Activated CD8-positive, alpha-beta T cell treated with anti-CD3 and anti-CD28 coated beads for 36 hours (primary cell): Measurements from ENCODE around the gene EPS8. TPM values are rescaled to one million over a fixed set of nuclear protein-coding genes. Genes with fewer than 3 reads are reported as not detected.

Source experiments
- ATAC-seq: fragments of 200-7000 bp; cut with Tn5 transposase; one replicate; pipeline ENCODE4 v1.10.0; 2021; ENCODE audit warnings: mild to moderate bottlenecking, moderate library complexity
- CTCF ChIA-PET: fragments of 350-600 bp; sonication (Branson Sonifier 250); formaldehyde crosslinking; loops from one replicate; lab custom pipeline; 2021; ENCODE audit warnings: antibody characterized with exemption; lab: Charles Lee
- POLR2A ChIA-PET: fragments of 350-600 bp; sonication (Branson Sonifier 250); formaldehyde crosslinking; loops from one replicate; lab custom pipeline; 2021; ENCODE audit warnings: antibody characterized with exemption; lab: Charles Lee
- DNase-seq: peaks from one replicate; pipeline ENCODE4 v3.0.0-alpha.2; 2020
- H3K27ac Mint-ChIP-seq: one replicate; pipeline ENCODE4 v1.8.0; 2021; ENCODE audit warnings: mild to moderate bottlenecking, mixed read lengths
- H3K27me3 Mint-ChIP-seq: one replicate; pipeline ENCODE4 v1.8.0; 2021; ENCODE audit warnings: mixed read lengths
- H3K36me3 Mint-ChIP-seq: one replicate; pipeline ENCODE4 v1.8.0; 2021; ENCODE audit warnings: low read depth, mixed read lengths
- H3K4me1 Mint-ChIP-seq: one replicate; pipeline ENCODE4 v1.8.0; 2021; ENCODE audit warnings: low read depth, mixed read lengths
- H3K4me3 Mint-ChIP-seq: one replicate; pipeline ENCODE4 v1.8.0; 2021; ENCODE audit warnings: mild to moderate bottlenecking, moderate library complexity, mixed read lengths
- H3K9me3 Mint-ChIP-seq: one replicate; pipeline ENCODE4 v1.8.0; 2021; ENCODE audit warnings: mixed read lengths
- CTCF ChIP-seq: fragments of 200-600 bp; IDR thresholded peaks from one replicate; pipeline ENCODE4 v1.8.0; 2022; ENCODE audit warnings: antibody characterized with exemption, mild to moderate bottlenecking
- intact Hi-C: fragments of 100-400 bp; cut with micrococcal nuclease; formaldehyde crosslinking; loops from one replicate; pipeline ENCODE4 v1.10.0; 2022
- total RNA-seq, 2 experiments: library from RNA; stranded (reverse); gene quantifications; one replicate each; pipeline ENCODE4 v1.2.3, GENCODE V29; 2021

The EPS8 gene
- total RNA-seq, 2 experiments from 2014 or later: 1.8 to 2.3 TPM

DNA sequence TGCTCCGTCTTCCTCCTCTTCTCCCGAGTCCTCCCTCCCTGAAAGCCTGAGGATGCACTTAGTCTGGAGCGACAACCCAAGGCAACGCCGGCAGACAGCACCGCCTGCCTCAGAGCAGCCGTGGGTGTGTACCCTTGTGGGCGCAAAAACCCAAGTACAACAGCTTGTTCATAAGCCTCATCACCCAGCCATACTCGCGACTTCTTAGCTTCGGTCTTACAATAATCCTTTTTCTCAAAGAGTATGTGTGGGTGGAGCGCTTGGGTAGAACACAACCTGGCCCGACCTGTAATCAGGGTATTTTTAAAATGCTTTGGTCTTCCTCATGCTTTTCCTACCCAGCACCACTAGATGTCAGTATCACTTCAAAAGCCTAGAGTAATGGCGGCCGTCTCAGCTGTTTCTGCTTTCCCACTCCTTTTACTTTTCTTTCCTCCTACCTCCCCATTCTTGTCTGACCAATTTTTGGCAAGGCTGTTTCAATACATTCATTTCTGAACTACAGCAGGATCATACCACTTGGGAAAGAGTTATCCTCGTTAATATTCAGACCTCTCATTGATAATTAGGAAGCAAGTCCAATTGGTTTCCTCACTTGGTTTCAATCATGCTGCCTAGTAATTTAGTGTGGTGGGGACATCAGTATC lies 198.9 kb downstream of the EPS8 start:
- DNase-seq: peak; percentile 56
- ChIA-PET POLR2A (interaction anchor here (0.9 kb wide), 1 partner anchor 308 kb away, joined by 3 read pairs; no protein-coding TSS in a partner anchor), CTCF (interaction anchor here (0.6 to 14.2 kb wide), 33 partner anchors 8 to 320 kb away, joined by 3 to 510 read pairs (median 4); partner anchors contain the start of genes DERA and EPS8)
- ATAC-seq: peak; percentile 98
- Mint-ChIP-seq H3K36me3 (no peaks in the 10 kb centered on the region), H3K27ac (peak overlapping the region; percentile 75), H3K4me1 (peaks cover 10% of the 10 kb centered on the region), H3K27me3 (no peaks in the 10 kb centered on the region), H3K4me3 (peak overlapping the region; percentile 72), H3K9me3 (no peaks in the 10 kb centered on the region)
- peak; percentile 79 for TF ChIP-seq CTCF
- intact Hi-C loops: loop anchor here (1.0 to 5.0 kb wide), 2 partner anchors 197 to 266 kb away; partner anchors contain the start of gene EPS8

- Mint-ChIP-seq H3K36me3 (no peaks in the 10 kb centered on the region), H3K4me1 (peaks cover 10% of the 10 kb centered on the region), H3K27ac (no peak overlapping the region), H3K27me3 (no peaks in the 10 kb centered on the region), H3K9me3 (no peaks in the 10 kb centered on the region), H3K4me3 (peak overlapping the region; percentile 72)
- DNase-seq (no peak), ATAC-seq (no peak)
- POLR2A ChIA-PET: interaction anchor here (0.9 kb wide), 1 partner anchor 308 kb away, joined by 3 read pairs; no protein-coding TSS in a partner anchor
- no peak for TF ChIP-seq CTCF
- CTCF ChIA-PET: interaction anchor here (0.6 to 14.2 kb wide), 28 partner anchors 9 to 321 kb away, joined by 3 to 510 read pairs (median 4); partner anchors contain the start of genes DERA and EPS8
- intact Hi-C loops: loop anchor here (1.0 to 5.0 kb wide), 2 partner anchors 198 to 267 kb away; partner anchors contain the start of gene EPS8
Measured at GRCh38 chr12:15589328-15590032, 199.7 kb downstream of the EPS8 start.

DNA sequence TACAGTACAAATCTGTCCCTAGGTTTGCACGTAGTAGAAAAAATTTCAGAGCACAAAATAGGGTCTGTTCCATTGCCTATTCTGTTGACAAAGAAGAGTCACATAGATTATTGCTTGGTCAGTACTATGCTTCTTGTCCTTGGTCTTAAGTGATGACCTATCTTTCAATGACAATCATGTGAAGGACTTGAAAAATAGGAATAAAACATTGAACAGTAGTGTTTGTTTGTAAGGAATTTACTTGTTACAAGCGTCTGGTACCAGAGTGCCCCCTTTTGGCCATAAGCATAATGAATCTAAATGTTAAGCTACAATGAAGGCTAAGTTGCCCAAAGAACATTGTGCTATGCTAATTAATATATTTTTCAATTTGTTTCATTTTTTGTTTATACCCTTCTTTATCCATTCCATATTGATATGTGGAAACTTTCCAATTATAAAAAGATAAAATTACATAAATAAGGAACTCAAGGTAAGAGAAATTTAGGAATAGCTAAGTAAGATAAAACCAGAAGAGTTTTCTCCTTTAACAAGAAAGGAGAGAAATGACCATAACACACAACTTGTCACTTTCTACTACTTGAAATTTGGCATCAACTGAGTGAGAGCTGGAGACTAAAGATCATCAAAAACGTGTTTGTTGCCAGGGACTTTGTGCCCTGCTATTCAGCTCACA lies 204.7 kb downstream of the EPS8 start:
- intact Hi-C loops: loop anchor here (1.0 to 5.0 kb wide), 2 partner anchors 52 to 307 kb away; no protein-coding TSS in a partner anchor
- Mint-ChIP-seq H3K27ac (no peak overlapping the region), H3K9me3 (no peaks in the 10 kb centered on the region), H3K36me3 (no peaks in the 10 kb centered on the region), H3K4me1 (peaks cover 12% of the 10 kb centered on the region), H3K4me3 (no peak overlapping the region), H3K27me3 (no peaks in the 10 kb centered on the region)
- TF ChIP-seq CTCF: peak; percentile 88
- DNase-seq: peak; percentile 50
- CTCF ChIA-PET: interaction anchor here (0.6 to 14.2 kb wide), 44 partner anchors 9 to 427 kb away, joined by 3 to 510 read pairs (median 4); partner anchors contain the start of genes EPS8 and RERG
- POLR2A ChIA-PET: no interaction called here
- ATAC-seq: peak; percentile 58

- Mint-ChIP-seq H3K27me3 (no peaks in the 10 kb centered on the region), H3K4me3 (no peak overlapping the region), H3K36me3 (no peaks in the 10 kb centered on the region), H3K9me3 (no peaks in the 10 kb centered on the region), H3K27ac (no peak overlapping the region), H3K4me1 (peaks cover 12% of the 10 kb centered on the region)
- no peak for ATAC-seq
- intact Hi-C loops: loop anchor here (1.0 to 5.0 kb wide), 2 partner anchors 52 to 307 kb away; no protein-coding TSS in a partner anchor
- ChIA-PET POLR2A (interaction anchor here (0.7 kb wide), 1 partner anchor 25 kb away, joined by 3 read pairs; no protein-coding TSS in a partner anchor), CTCF (interaction anchor here (0.7 to 14.2 kb wide), 20 partner anchors 9 to 362 kb away, joined by 3 to 510 read pairs (median 4); partner anchors contain the start of gene RERG)
- DNase-seq: no peak
- TF ChIP-seq CTCF: no peak
Measured at GRCh38 chr12:15583804-15584203, 205.4 kb downstream of the EPS8 start.
